SH-SY5Y (cell line): ENCODE results near the gene MAP3K20.

Experiments
- GATA2 ChIP-seq: IDR thresholded peaks from 2 replicates; pipeline ENCODE4 v1.6.1; 2011; ENCODE audit warnings: mild to moderate bottlenecking, low read depth, low read length
- GATA3 ChIP-seq: IDR thresholded peaks from 2 replicates; pipeline ENCODE4 v1.6.1; 2011; ENCODE audit warnings: low read depth, mild to moderate bottlenecking, low read length, moderate library complexity

MAP3K20 gene

GRCh38 chr2:173148520-173148919 is 72.9 kb downstream of the MAP3K20 start:
- TF ChIP-seq GATA2 (no peak), GATA3 (no peak)

GRCh38 chr2:173149491-173149890 is 73.8 kb downstream of the MAP3K20 start:
- no peak for TF ChIP-seq GATA3
- TF ChIP-seq GATA2 = no peak

GRCh38 chr2:173150087-173150486 is 74.4 kb downstream of the MAP3K20 start:
- TF ChIP-seq GATA3 = no peak
- TF ChIP-seq GATA2 = no peak

GRCh38 chr2:173150963-173151362 is 75.3 kb downstream of the MAP3K20 start:
- TF ChIP-seq GATA2 = no peak
- no peak for TF ChIP-seq GATA3

- TF ChIP-seq GATA2 = no peak
These were observed 76.2 kb downstream of the MAP3K20 start for GRCh38 chr2:173151671-173152401.

GRCh38 chr2:173153301-173153885 is 77.7 kb downstream of the MAP3K20 start:
- TF ChIP-seq GATA2 (no peak), GATA3 (no peak)

- no peak for TF ChIP-seq GATA3
- no peak for TF ChIP-seq GATA2
These were observed 82.1 kb downstream of the MAP3K20 start for GRCh38 chr2:173157676-173158293.

- TF ChIP-seq GATA2 (no peak), GATA3 (no peak)
These were observed 84.3 kb downstream of the MAP3K20 start for GRCh38 chr2:173159791-173160463.

GRCh38 chr2:173160618-173161017 is 85.0 kb downstream of the MAP3K20 start:
- no peak for TF ChIP-seq GATA2
- TF ChIP-seq GATA3 = no peak

GRCh38 chr2:173161040-173161439 is 85.4 kb downstream of the MAP3K20 start:
- TF ChIP-seq GATA2 (no peak), GATA3 (no peak)

GRCh38 chr2:173161507-173161906 is 85.9 kb downstream of the MAP3K20 start:
- TF ChIP-seq GATA3 (no peak), GATA2 (no peak)

GRCh38 chr2:173164396-173164795 is 88.8 kb downstream of the MAP3K20 start:
- TF ChIP-seq GATA3 (no peak), GATA2 (no peak)

GRCh38 chr2:173165443-173166238 is 90.0 kb downstream of the MAP3K20 start:
- TF ChIP-seq GATA3 = no peak
- TF ChIP-seq GATA2 = no peak

GRCh38 chr2:173171321-173171720 is 95.7 kb downstream of the MAP3K20 start:
- TF ChIP-seq GATA3 (no peak), GATA2 (no peak)
